Stomach (tissue), 9 donors: Measurements from ENCODE around the gene CABLES2. TPM values are rescaled to one million over a fixed set of nuclear protein-coding genes. Genes with fewer than 3 reads are reported as not detected.

Experiments
- DNase-seq, 2 donors: peaks; one replicate each; pipeline versions ENCODE4 v3.0.0 to v3.0.0-alpha.2; 2013 to 2019
- H3K27ac ChIP-seq, 5 donors: fragments of 200-600 bp in 4 of 5; sonication (generic) in 4 of 5; one replicate each; pipeline ENCODE4 v1.5.1; 2013 to 2019; ENCODE audit warnings: mild to moderate bottlenecking in 1 of 5, moderate library complexity in 1 of 5
- H3K27me3 ChIP-seq, 3 donors: fragments of 200-600 bp; sonication (generic); one replicate each; pipeline ENCODE4 v1.5.1; 2017 to 2019; ENCODE audit warnings: mixed run types in 1 of 3
- H3K36me3 ChIP-seq, 4 donors: fragments of 200-600 bp; sonication (generic); 1 replicate in 3 of 4; 2 replicates in 1 of 4; pipeline ENCODE4 v1.5.1; 2016 to 2019
- H3K4me1 ChIP-seq, 4 donors: fragments of 200-600 bp; sonication (generic); one replicate each; pipeline ENCODE4 v1.5.1; 2016 to 2019
- H3K4me3 ChIP-seq, 4 donors: fragments of 200-600 bp; sonication (generic) in 3 of 4; one replicate each; pipeline ENCODE4 v1.5.1; 2016 to 2019; ENCODE audit warnings: mild to moderate bottlenecking in 1 of 4
- H3K9me3 ChIP-seq, 4 donors: fragments of 200-600 bp; sonication (generic); one replicate each; pipeline ENCODE4 v1.5.1; 2016 to 2019
- EP300 ChIP-seq: sonication (generic); formaldehyde crosslinking; IDR thresholded peaks from one replicate; pipeline ENCODE4 v1.6.1; 2017; ENCODE audit warnings: antibody characterized with exemption
- POLR2A ChIP-seq, 4 donors: fragments of 450-650 bp; IDR thresholded peaks; one replicate each; pipeline ENCODE4 v1.6.1; 2016; ENCODE audit warnings: antibody characterized with exemption in 4 of 4, control low read depth in 2 of 4, mild to moderate bottlenecking in 1 of 4, moderate library complexity in 1 of 4
- POLR2AphosphoS5 ChIP-seq, 3 donors: sonication (generic); formaldehyde crosslinking; IDR thresholded peaks; one replicate each; pipeline ENCODE4 v1.6.1; 2016; ENCODE audit warnings: antibody characterized with exemption in 3 of 3
- WGBS, 5 donors: extraction: QIAGEN DNeasy Blood & Tissue Kit in 3 of 5; methylation state at CpG; one replicate each; pipeline versions ENCODE4 v1.1.5 to v1.1.7; 2013 to 2018; 5-methylcytosine and 5-hydroxymethylcytosine counted together
- intact Hi-C: fragments of 100-400 bp; cut with DNase I; formaldehyde crosslinking; loops from one replicate; pipeline ENCODE4 v1.15.1; 2023; ENCODE audit warnings: low total_unique reads
- polyA plus RNA-seq, 3 donors: library from polyadenylated mRNA; stranded (reverse); fragments of 200-250 nt; gene quantifications; one replicate each; pipeline ENCODE4 v1.2.3, GENCODE V29; 2013
- total RNA-seq, 5 donors: library from RNA; depleted of rRNA; stranded (reverse); fragments of >200 nt; gene quantifications; one replicate each; pipeline versions ENCODE4 v1.1.0 to v1.2.3, GENCODE V29; 2014 to 2016
- TF ChIP-seq, protein P1 (sequence below), 7 experiments: fragments of 450-650 bp in 4 of 7; fragments of 200-600 bp in 3 of 7; sonication (generic) in 3 of 7; IDR thresholded peaks; one replicate each; pipeline ENCODE4 v1.5.1; 2016 to 2019; ENCODE audit warnings: antibody characterized with exemption in 7 of 7, control low read depth in 2 of 7, mild to moderate bottlenecking in 1 of 7
- donor health status: healthy with polysubstance abuse.
- donor health status: Bipolar disorder and iron deficiency.
- donor health status: healthy.

CABLES2 gene
- total and polyA plus RNA-seq, 8 donors = 0.55 to 7.8 (median 1.9) TPM

DNA sequence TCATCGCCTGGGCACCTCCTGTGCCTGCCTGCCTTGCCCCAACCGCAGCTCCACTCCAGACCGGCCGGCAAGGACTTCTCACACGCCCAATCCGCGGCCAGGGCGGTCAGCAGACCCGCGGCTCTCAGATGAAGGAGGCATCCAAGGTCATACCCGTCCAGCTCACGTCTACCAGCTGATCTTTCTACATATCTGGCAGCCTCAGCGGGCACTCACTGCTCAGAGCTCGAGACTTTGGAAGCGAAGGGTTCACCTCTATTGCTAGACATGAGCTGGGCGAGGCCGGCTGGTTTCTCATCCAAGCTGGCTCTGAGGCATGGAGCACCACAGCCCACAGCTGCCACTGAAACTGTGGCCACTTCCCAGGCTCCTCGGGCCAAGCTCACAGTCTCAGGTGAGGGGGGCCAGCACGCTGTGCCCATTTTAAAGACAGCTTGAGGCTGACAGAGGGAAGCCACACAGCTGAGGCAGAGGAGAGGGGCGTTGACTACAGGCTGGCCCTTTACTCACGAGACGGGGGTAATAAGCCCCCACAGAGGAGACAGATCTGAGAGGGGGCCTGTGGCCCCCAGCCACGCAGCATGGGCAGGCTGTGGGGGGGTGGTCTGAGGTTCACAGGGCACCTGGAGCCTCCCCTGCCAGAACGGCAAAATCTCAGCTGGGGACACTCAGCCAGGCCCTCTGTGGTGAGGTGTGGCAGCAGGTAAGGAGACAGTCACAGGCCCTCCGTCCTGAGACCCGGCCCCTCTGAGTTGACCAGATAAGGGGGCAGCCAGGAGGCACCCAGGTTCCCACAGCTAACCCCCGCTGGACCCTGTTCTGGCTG lies 42.0 kb downstream of the CABLES2 start:
- H3K4me3 ChIP-seq = peak overlapping the region; percentile 67 to 90 (median 77)
- peak; percentile 56 to 76 for DNase-seq
- intact Hi-C loops = no loop called here
- TF ChIP-seq, protein P1, sequence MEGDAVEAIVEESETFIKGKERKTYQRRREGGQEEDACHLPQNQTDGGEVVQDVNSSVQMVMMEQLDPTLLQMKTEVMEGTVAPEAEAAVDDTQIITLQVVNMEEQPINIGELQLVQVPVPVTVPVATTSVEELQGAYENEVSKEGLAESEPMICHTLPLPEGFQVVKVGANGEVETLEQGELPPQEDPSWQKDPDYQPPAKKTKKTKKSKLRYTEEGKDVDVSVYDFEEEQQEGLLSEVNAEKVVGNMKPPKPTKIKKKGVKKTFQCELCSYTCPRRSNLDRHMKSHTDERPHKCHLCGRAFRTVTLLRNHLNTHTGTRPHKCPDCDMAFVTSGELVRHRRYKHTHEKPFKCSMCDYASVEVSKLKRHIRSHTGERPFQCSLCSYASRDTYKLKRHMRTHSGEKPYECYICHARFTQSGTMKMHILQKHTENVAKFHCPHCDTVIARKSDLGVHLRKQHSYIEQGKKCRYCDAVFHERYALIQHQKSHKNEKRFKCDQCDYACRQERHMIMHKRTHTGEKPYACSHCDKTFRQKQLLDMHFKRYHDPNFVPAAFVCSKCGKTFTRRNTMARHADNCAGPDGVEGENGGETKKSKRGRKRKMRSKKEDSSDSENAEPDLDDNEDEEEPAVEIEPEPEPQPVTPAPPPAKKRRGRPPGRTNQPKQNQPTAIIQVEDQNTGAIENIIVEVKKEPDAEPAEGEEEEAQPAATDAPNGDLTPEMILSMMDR (IDR thresholded peaks at IDR 0.05) = no peak
- TF ChIP-seq POLR2A (IDR thresholded peaks at IDR 0.05) (no peak), EP300 (no peak), POLR2AphosphoS5 (IDR thresholded peaks at IDR 0.05) (peak; percentile 8 to 62 (median 16))
- H3K27ac ChIP-seq = peak overlapping the region; percentile 63 to 92 (median 89)
- whole genome bisulfite sequencing, 5 donors = 34 to 52% (median 40%) methylated on average over 25 to 27 of the region's 27 CpGs
- H3K36me3 ChIP-seq = peaks cover 0 to 14% (median 4%) of the 10 kb centered on the region in 4 donors
- H3K9me3 ChIP-seq = no peaks in the 10 kb centered on the region
- peaks cover 90 to 94% (median 92%) of the 10 kb centered on the region in 4 donors for H3K4me1 ChIP-seq
- H3K27me3 ChIP-seq = peaks cover 0 to 42% (median 20%) of the 10 kb centered on the region in 3 donors

DNA sequence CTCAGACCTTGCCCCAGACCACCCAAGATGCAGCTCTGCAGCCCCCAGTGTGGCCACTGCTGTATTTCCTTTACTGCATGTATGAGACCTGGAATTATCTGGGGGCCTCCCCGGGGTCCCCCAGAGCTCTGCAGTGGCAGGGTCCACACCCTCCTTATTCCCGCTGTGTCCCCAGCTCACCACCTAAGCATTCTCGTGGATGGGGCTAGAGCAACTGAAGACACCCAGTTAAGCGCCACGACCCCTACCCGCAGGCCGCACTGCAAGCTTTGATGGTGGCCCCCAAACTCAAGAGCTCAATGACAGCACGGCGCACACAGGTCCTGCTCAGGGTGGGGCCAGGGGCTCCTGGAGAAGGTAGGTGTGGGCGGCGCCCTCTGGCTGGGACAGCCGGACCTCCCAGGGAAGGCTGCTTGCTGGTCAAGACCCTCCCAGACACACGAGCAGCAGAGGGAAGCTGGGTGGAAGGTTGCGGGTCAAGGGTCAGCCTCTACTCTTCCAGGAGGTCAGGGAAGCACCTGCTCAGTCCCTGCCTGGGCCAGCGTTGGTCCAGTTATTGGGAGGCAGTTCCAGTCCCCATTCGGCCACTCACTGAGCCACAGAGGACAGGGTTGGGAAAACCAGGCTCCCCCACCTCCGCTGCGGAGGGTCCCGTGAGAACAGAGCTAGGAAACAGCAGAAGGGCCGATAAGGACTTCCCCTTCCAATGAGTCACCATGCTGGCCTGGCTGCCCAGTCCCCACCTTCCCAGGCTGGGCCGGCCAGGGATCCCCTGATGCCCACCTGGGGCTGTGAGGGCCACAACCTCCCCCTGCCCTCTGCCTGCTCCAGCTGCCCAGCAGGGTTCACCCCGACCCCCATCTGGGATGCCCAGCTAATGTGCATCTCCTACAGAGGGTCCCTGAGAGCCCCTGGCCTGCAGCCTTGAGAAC lies 42.9 kb downstream of the CABLES2 start:
- peak overlapping the region; percentile 67 to 90 (median 77) for H3K4me3 ChIP-seq
- no peaks in the 10 kb centered on the region for H3K9me3 ChIP-seq
- DNase-seq = peak in 1 of 2 donors; percentile 60
- WGBS, 5 donors = 70 to 79% (median 76%) methylated on average over 14 to 22 of the region's 22 CpGs
- intact Hi-C loops = no loop called here
- H3K27ac ChIP-seq = peak overlapping the region; percentile 63 to 92 (median 89)
- H3K4me1 ChIP-seq = peaks cover 88 to 94% (median 91%) of the 10 kb centered on the region in 4 donors
- peaks cover 0 to 34% (median 20%) of the 10 kb centered on the region in 3 donors for H3K27me3 ChIP-seq
- H3K36me3 ChIP-seq = peaks cover 0 to 14% (median 4%) of the 10 kb centered on the region in 4 donors
- TF ChIP-seq POLR2AphosphoS5 (IDR thresholded peaks at IDR 0.05) = no peak
- TF ChIP-seq, protein P1 (IDR thresholded peaks at IDR 0.05) = no peak
- TF ChIP-seq POLR2A (IDR thresholded peaks at IDR 0.05) = no peak
- no peak for TF ChIP-seq EP300

DNA sequence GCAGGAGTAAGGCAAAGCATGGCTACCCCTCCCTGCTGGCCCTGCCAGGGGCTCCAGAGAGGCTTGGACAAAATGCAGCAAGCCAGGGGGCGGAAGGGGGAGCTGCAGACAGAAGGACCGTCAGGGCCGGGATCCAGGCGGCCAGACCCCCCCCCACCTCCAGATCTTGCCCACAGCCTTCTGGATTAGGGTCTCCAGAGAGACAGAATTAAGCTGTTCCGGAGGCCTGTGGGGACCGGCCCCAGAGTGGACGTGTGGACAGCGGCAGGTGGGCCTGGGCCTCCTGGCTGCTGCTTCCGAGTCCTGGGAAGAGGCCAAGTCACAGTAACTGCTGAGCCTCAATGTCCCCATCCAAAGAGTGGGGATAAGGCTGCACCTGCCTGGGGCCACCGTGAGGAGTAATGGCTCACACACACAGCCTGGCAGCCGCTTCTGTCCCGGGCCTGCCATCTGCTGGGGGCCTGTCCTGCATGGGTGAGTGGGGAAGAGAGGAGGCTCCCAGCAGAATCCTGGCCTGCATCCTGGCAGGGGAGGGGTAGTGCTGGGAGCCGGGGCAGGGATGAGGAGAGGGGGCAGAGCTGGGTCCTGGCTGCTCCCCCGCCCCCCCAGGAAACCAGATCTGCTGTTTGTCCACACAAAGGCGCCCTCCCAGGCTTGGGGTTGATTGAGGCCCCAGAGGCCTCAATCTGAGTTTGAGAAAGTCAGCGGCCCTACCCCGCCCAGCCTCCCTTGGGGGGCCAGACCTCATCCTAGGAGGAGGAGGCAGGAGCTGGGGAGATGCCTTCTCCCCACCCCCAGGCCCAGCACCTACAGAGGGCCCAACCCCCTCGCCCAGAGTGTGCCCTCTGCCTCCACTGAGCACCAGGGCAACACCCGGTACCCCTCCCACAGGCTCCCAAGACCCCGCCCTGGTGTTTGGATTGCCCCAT lies 43.8 kb downstream of the CABLES2 start:
- WGBS, 5 donors = 50 to 75% (median 70%) methylated on average over 13 to 20 of the region's 20 CpGs
- H3K36me3 ChIP-seq = peaks cover 0 to 14% (median 4%) of the 10 kb centered on the region in 4 donors
- no peaks in the 10 kb centered on the region for H3K9me3 ChIP-seq
- peak in 1 of 2 donors; percentile 69 for DNase-seq
- peaks cover 0 to 25% (median 15%) of the 10 kb centered on the region in 3 donors for H3K27me3 ChIP-seq
- H3K27ac ChIP-seq = peak overlapping the region in 4 of 5 donors; percentile 82 to 92 (median 90)
- intact Hi-C loops = no loop called here
- H3K4me1 ChIP-seq = peaks cover 88 to 94% (median 91%) of the 10 kb centered on the region in 4 donors
- H3K4me3 ChIP-seq = no peak overlapping the region
- no peak for TF ChIP-seq EP300
- no peak for TF ChIP-seq POLR2A (IDR thresholded peaks at IDR 0.05)
- no peak for TF ChIP-seq POLR2AphosphoS5 (IDR thresholded peaks at IDR 0.05)
- TF ChIP-seq, protein P1 (IDR thresholded peaks at IDR 0.05) = no peak
